A549 treated with GW870086 at 1 μM for 4 hours (cell line): Measurements from ENCODE around the gene OR4A16. TPM values are rescaled to one million over a fixed set of nuclear protein-coding genes. Genes with fewer than 3 reads are reported as not detected.

Experiments used
- total RNA-seq: library from RNA; stranded (reverse); fragments of 200-300 nt; extraction: Qiagen RNA extraction; gene quantifications from 5 replicates; pipeline ENCODE4 v1.2.3, GENCODE V29; 2022; ENCODE audit warnings: low read depth

The OR4A16 gene
- not detected in 5 replicates for total RNA-seq

GRCh38 chr11:55342901-55343300 lies at the start of gene OR4A16:
Gene OR4A16 (plus strand): TSS chr11:55343201. CDS start chr11:55343201, 0 bp downstream.

DNA sequence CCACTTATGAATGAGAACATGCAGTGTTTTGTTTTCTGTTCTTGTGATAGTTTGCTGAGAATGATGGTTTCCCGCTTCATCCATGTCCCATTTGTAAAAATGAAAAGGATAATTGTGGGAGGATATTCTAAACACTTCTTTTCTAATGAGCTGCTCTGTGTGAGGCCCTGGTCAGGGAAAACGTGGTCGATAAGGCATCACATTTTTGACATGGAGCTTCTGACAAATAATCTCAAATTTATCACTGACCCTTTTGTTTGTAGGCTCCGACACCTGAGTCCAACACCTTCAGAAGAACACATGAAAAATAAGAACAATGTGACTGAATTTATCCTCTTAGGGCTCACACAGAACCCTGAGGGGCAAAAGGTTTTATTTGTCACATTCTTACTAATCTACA lies 24.7 kb downstream of the OR4A16 start, which contains the start of gene OR4A15:
OR4A15 (plus strand) TSS at position 301 of the 400 bp plus-strand sequence; CDS start at position 301, 0 bp downstream.

Other genes starting within 250 kb of the OR4A16 start
- 0.09 TPM in 1 of 5 replicates, not detected in the others for gene TRIM48, start 81.0 kb upstream of the OR4A16 start, total RNA-seq
- not detected in 5 replicates for gene OR4A15, start 24.8 kb downstream of the OR4A16 start, total RNA-seq
- not detected in 5 replicates for gene OR4C15, start 211.3 kb downstream of the OR4A16 start, total RNA-seq
- not detected in 5 replicates for gene OR4C16, start 228.9 kb downstream of the OR4A16 start, total RNA-seq